Thoracic aorta (tissue), 2 donors: Measurements from ENCODE around the gene KRTAP5-7. TPM values are rescaled to one million over a fixed set of nuclear protein-coding genes. Genes with fewer than 3 reads are reported as not detected.

Source experiments
- ATAC-seq: fragments of 150-250 bp; one replicate; pipeline ENCODE4 v1.8.0; 2017; ENCODE audit warnings: low read depth; ENCODE audit not compliant: insufficient number of reproducible peaks, low FRiP score
- DNase-seq: peaks from one replicate; pipeline ENCODE4 v3.0.0-alpha.2; 2020; ENCODE audit warnings: low spot score
- H3K27ac ChIP-seq, 2 donors: fragments of 200-600 bp; sonication (generic); 1 replicate in 1 of 2; 2 replicates in 1 of 2; pipeline ENCODE4 v1.5.1; 2016; ENCODE audit warnings: mild to moderate bottlenecking in 2 of 2, moderate library complexity in 2 of 2
- H3K27me3 ChIP-seq: fragments of 200-600 bp; sonication (generic); replicated peaks from 2 replicates; pipeline ENCODE4 v1.6.0; 2016; ENCODE audit warnings: mild to moderate bottlenecking; ENCODE audit not compliant: insufficient read depth
- H3K36me3 ChIP-seq: fragments of 200-600 bp; sonication (generic); one replicate; pipeline ENCODE4 v1.5.1; 2016
- H3K4me1 ChIP-seq, 2 donors: fragments of 200-600 bp; sonication (generic); 1 replicate in 1 of 2; 2 replicates in 1 of 2; pipeline versions ENCODE4 v1.5.1 to v1.6.0; 2016; ENCODE audit warnings: low read depth in 2 of 2, mild to moderate bottlenecking in 1 of 2; ENCODE audit not compliant: control insufficient read depth in 1 of 2
- H3K4me3 ChIP-seq: fragments of 200-600 bp; sonication (generic); 2 replicates; pipeline ENCODE4 v1.5.1; 2016; ENCODE audit warnings: mild to moderate bottlenecking
- H3K9me3 ChIP-seq: fragments of 200-600 bp; sonication (generic); 2 replicates; pipeline ENCODE4 v1.5.1; 2016
- total RNA-seq, 2 donors: library from RNA; depleted of rRNA; stranded (reverse); fragments of >200 nt; gene quantifications; one replicate each; pipeline versions ENCODE4 v1.1.0 to v1.2.3, GENCODE V29; 2016
- TF ChIP-seq, protein P1 (sequence below): fragments of 200-600 bp; sonication (generic); IDR thresholded peaks from one replicate; pipeline ENCODE4 v1.5.1; 2019; ENCODE audit warnings: antibody characterized with exemption

The KRTAP5-7 gene
- total RNA-seq, 2 donors from 2014 or later: not detected

DNA sequence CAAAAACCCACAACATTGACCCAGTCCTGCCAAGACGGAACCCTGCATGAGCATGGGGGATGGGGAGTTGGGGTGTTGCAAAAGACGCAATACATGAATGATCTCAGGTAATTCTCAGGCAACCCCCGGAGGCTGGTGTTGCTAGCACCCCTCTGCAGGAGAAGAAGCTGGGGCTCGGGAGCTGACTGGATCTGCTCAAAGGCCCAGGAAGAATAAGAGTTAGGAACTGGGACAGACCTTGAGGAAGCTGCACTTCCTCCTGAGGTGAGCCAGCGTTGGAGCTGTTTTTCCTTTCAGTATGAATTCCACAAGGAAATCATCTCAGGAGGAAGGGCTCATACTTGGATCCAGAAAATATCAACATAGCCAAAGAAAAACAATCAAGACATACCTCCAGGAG is 21.1 kb downstream of the KRTAP5-7 start, which contains the start of gene KRTAP5-9:
TSS of gene KRTAP5-9 (plus strand) at position 301 of the 400 bp plus-strand sequence. CDS start 238 bp downstream, outside the sequence.
- no peak for DNase-seq
- H3K9me3 ChIP-seq: no peaks in the 10 kb centered on the region
- no peak within 1 kb of the TSS for H3K27ac ChIP-seq
- H3K4me3 ChIP-seq: no peak within 1 kb of the TSS
- H3K4me1 ChIP-seq: no peaks in the 10 kb centered on the region
- TF ChIP-seq, protein P1, sequence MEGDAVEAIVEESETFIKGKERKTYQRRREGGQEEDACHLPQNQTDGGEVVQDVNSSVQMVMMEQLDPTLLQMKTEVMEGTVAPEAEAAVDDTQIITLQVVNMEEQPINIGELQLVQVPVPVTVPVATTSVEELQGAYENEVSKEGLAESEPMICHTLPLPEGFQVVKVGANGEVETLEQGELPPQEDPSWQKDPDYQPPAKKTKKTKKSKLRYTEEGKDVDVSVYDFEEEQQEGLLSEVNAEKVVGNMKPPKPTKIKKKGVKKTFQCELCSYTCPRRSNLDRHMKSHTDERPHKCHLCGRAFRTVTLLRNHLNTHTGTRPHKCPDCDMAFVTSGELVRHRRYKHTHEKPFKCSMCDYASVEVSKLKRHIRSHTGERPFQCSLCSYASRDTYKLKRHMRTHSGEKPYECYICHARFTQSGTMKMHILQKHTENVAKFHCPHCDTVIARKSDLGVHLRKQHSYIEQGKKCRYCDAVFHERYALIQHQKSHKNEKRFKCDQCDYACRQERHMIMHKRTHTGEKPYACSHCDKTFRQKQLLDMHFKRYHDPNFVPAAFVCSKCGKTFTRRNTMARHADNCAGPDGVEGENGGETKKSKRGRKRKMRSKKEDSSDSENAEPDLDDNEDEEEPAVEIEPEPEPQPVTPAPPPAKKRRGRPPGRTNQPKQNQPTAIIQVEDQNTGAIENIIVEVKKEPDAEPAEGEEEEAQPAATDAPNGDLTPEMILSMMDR: no peak
- no peaks in the 10 kb centered on the region for H3K27me3 ChIP-seq
- no peak for ATAC-seq
- no peaks in the 10 kb centered on the region for H3K36me3 ChIP-seq

DNA sequence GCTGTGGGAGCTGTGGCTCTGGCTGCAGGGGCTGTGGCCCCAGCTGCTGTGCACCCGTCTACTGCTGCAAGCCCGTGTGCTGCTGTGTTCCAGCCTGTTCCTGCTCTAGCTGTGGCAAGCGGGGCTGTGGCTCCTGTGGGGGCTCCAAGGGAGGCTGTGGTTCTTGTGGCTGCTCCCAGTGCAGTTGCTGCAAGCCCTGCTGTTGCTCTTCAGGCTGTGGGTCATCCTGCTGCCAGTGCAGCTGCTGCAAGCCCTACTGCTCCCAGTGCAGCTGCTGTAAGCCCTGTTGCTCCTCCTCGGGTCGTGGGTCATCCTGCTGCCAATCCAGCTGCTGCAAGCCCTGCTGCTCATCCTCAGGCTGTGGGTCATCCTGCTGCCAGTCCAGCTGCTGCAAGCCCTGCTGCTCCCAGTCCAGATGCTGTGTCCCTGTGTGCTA is 21.7 kb downstream of the KRTAP5-7 start:
- H3K27ac ChIP-seq: no peak overlapping the region
- no peak for DNase-seq
- no peak for ATAC-seq

DNA sequence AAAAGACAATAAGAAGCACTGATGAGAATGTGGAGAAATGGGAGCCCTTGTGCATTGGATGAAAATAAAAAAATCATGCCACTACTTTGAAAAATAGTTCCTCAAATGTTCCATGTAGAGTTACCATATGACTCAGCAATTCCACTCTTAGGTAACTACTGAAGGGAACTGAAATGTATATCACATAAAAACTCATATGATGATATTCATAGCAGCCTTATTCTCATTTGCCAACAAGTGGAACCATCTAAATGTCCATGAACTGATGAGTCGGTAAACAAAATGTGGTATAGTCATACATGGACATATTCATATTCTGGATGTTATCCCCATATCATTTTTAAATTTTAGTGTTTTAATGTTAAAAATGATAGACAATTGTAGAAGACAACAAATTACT is 24.6 kb downstream of the KRTAP5-7 start:
- TF ChIP-seq, protein P1: no peak
- ATAC-seq: no peak
- Histone ChIP-seq H3K4me1 (no peaks in the 10 kb centered on the region), H3K9me3 (no peaks in the 10 kb centered on the region), H3K4me3 (no peak overlapping the region), H3K27me3 (no peaks in the 10 kb centered on the region), H3K36me3 (no peaks in the 10 kb centered on the region), H3K27ac (no peak overlapping the region)
- DNase-seq: no peak

More for the DNA sequence above, 21.7 kb downstream of the KRTAP5-7 start:
- no peaks in the 10 kb centered on the region for H3K9me3 ChIP-seq
- TF ChIP-seq, protein P1: no peak
- no peaks in the 10 kb centered on the region for H3K27me3 ChIP-seq
- H3K4me3 ChIP-seq: no peak overlapping the region
- H3K36me3 ChIP-seq: no peaks in the 10 kb centered on the region
- H3K4me1 ChIP-seq: no peaks in the 10 kb centered on the region

DNA sequence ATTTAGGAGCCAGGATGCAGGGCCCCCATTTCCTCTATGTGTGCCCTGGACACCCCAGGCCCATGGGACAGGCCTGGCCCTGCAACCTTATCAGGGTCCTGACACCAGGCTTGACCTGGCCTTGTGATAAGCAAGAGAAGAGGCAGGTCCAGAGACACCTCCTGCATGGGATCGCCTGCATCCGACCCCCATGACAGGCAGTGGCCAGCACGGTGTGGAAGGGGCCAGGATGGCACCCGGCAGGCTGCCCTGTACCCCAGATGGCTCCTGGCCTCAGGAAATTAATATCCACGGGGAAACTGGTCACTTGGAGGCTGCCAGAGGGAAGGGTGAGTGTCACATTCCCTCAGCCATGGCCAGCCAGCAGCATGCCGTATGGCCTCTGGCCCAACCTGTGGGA is 27.9 kb downstream of the KRTAP5-7 start:
- H3K36me3 ChIP-seq: no peaks in the 10 kb centered on the region
- ATAC-seq: no peak

DNA sequence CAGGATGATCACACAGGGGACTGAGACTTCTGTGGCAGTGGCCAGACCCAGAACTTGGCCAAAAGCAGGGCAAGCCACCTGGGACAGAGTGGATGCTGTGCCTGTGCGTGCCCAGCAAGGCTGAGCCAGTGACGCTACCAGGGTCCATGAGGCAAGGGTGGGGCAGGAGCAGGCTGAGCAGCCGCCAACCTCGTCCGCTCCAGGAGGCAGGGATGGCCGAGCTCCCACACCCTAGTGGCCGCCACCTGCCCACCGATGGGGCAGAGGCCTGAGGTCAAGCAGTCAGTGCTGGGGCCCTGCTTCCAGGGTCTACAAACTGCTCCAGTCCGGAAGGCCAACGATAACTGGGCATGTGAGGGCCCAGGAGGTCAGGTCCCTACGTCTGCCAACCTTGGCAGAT is 28.4 kb downstream of the KRTAP5-7 start:
- Histone ChIP-seq H3K4me1 (no peaks in the 10 kb centered on the region), H3K27ac (no peak overlapping the region), H3K27me3 (no peaks in the 10 kb centered on the region), H3K4me3 (no peak overlapping the region), H3K9me3 (no peaks in the 10 kb centered on the region), H3K36me3 (no peaks in the 10 kb centered on the region)
- no peak for ATAC-seq
- DNase-seq: no peak
- TF ChIP-seq, protein P1: no peak

More for the DNA sequence above, 27.9 kb downstream of the KRTAP5-7 start:
- no peak for DNase-seq
- TF ChIP-seq, protein P1: no peak
- H3K4me1 ChIP-seq: no peaks in the 10 kb centered on the region
- no peak overlapping the region for H3K4me3 ChIP-seq
- no peaks in the 10 kb centered on the region for H3K27me3 ChIP-seq
- H3K27ac ChIP-seq: no peak overlapping the region
- H3K9me3 ChIP-seq: no peaks in the 10 kb centered on the region
